ENCODE data around the gene ADORA2A. TPM values are rescaled to one million over a fixed set of nuclear protein-coding genes. Genes with fewer than 3 reads are reported as not detected.

The ADORA2A gene
- total and polyA plus RNA-seq, 2 of the 13 experiments (the other 11 are each of a cell fraction or from before 2014, with no cell fraction given) = 3.3 to 5.0 TPM

DNA sequence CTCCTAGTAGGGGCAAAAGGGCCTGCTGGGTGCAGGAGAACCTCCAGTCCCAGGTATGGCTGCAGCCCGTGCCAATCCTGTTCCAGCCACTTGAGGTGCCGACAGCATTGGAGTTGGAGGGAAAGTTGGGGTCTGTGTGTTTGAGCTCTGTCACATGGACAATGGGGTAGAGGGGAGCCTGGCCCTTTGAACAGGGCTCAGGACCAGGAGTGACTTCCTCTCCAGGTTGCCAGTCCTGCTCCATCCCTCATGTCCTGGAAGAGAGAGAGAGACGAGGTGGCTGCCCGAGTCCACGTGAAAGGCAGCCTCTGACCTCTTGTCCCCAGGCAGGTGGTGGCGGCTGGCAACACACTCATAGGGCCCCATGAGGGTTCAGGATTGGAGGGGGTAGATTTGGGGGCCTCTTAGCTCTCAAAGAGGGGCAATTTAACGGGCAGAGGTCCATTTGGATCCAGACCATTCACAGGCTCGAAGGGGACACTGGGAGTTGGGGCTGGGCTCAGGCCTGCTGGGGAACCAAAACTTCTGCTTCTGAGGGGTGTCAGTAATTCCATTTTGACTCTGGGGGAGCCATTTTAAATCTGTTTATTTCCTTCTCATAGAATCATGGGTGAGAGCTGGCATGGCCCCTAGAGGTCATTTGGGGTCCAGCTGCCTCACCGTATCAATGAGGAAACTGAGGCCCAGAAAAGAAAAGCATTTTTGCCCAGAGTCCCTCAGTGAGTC is 4.1 kb downstream of the ADORA2A start (continued):
- TF ChIP-seq, protein P1, sequence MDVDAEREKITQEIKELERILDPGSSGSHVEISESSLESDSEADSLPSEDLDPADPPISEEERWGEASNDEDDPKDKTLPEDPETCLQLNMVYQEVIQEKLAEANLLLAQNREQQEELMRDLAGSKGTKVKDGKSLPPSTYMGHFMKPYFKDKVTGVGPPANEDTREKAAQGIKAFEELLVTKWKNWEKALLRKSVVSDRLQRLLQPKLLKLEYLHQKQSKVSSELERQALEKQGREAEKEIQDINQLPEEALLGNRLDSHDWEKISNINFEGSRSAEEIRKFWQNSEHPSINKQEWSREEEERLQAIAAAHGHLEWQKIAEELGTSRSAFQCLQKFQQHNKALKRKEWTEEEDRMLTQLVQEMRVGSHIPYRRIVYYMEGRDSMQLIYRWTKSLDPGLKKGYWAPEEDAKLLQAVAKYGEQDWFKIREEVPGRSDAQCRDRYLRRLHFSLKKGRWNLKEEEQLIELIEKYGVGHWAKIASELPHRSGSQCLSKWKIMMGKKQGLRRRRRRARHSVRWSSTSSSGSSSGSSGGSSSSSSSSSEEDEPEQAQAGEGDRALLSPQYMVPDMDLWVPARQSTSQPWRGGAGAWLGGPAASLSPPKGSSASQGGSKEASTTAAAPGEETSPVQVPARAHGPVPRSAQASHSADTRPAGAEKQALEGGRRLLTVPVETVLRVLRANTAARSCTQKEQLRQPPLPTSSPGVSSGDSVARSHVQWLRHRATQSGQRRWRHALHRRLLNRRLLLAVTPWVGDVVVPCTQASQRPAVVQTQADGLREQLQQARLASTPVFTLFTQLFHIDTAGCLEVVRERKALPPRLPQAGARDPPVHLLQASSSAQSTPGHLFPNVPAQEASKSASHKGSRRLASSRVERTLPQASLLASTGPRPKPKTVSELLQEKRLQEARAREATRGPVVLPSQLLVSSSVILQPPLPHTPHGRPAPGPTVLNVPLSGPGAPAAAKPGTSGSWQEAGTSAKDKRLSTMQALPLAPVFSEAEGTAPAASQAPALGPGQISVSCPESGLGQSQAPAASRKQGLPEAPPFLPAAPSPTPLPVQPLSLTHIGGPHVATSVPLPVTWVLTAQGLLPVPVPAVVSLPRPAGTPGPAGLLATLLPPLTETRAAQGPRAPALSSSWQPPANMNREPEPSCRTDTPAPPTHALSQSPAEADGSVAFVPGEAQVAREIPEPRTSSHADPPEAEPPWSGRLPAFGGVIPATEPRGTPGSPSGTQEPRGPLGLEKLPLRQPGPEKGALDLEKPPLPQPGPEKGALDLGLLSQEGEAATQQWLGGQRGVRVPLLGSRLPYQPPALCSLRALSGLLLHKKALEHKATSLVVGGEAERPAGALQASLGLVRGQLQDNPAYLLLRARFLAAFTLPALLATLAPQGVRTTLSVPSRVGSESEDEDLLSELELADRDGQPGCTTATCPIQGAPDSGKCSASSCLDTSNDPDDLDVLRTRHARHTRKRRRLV (CRISPR knock-in tag; IDR thresholded peaks at IDR 0.05) = no peak
- TF ChIP-seq MEIS2 (CRISPR knock-in tag; IDR thresholded peaks at IDR 0.05) = no peak
- TF ChIP-seq RCOR2 (CRISPR knock-in tag; IDR thresholded peaks at IDR 0.05) = no peak
- TF ChIP-seq SALL1 (CRISPR knock-in tag; IDR thresholded peaks at IDR 0.05) = 0 out of 2 replicates have a peak, but pooled peaks have one; percentile 3
- TF ChIP-seq, protein P2, sequence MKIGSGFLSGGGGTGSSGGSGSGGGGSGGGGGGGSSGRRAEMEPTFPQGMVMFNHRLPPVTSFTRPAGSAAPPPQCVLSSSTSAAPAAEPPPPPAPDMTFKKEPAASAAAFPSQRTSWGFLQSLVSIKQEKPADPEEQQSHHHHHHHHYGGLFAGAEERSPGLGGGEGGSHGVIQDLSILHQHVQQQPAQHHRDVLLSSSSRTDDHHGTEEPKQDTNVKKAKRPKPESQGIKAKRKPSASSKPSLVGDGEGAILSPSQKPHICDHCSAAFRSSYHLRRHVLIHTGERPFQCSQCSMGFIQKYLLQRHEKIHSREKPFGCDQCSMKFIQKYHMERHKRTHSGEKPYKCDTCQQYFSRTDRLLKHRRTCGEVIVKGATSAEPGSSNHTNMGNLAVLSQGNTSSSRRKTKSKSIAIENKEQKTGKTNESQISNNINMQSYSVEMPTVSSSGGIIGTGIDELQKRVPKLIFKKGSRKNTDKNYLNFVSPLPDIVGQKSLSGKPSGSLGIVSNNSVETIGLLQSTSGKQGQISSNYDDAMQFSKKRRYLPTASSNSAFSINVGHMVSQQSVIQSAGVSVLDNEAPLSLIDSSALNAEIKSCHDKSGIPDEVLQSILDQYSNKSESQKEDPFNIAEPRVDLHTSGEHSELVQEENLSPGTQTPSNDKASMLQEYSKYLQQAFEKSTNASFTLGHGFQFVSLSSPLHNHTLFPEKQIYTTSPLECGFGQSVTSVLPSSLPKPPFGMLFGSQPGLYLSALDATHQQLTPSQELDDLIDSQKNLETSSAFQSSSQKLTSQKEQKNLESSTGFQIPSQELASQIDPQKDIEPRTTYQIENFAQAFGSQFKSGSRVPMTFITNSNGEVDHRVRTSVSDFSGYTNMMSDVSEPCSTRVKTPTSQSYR (CRISPR knock-in tag; IDR thresholded peaks at IDR 0.05; ENCODE audit: borderline replicate concordance) = no peak
- no peak for TF ChIP-seq ZNF724P (CRISPR knock-in tag; IDR thresholded peaks at IDR 0.05; ENCODE audit: borderline replicate concordance)

Measured in HepG2 (cell line).